Breast epithelium (tissue), 3 donors: ENCODE data around the gene LHX1.

Source experiments
- POLR2A ChIP-seq: fragments of 450-650 bp; IDR thresholded peaks from one replicate; pipeline ENCODE4 v1.6.1; 2016; ENCODE audit warnings: antibody characterized with exemption, mild to moderate bottlenecking, moderate library complexity
- POLR2AphosphoS5 ChIP-seq, 3 donors: sonication (generic); formaldehyde crosslinking; IDR thresholded peaks; one replicate each; pipeline ENCODE4 v1.6.1; 2017; ENCODE audit warnings: antibody characterized with exemption in 3 of 3
- TF ChIP-seq, protein P1 (sequence below), 3 donors: fragments of 450-650 bp; IDR thresholded peaks; one replicate each; pipeline ENCODE4 v1.5.1; 2016 to 2017; ENCODE audit warnings: antibody characterized with exemption in 3 of 3, mild to moderate bottlenecking in 3 of 3, moderate library complexity in 3 of 3

DNA sequence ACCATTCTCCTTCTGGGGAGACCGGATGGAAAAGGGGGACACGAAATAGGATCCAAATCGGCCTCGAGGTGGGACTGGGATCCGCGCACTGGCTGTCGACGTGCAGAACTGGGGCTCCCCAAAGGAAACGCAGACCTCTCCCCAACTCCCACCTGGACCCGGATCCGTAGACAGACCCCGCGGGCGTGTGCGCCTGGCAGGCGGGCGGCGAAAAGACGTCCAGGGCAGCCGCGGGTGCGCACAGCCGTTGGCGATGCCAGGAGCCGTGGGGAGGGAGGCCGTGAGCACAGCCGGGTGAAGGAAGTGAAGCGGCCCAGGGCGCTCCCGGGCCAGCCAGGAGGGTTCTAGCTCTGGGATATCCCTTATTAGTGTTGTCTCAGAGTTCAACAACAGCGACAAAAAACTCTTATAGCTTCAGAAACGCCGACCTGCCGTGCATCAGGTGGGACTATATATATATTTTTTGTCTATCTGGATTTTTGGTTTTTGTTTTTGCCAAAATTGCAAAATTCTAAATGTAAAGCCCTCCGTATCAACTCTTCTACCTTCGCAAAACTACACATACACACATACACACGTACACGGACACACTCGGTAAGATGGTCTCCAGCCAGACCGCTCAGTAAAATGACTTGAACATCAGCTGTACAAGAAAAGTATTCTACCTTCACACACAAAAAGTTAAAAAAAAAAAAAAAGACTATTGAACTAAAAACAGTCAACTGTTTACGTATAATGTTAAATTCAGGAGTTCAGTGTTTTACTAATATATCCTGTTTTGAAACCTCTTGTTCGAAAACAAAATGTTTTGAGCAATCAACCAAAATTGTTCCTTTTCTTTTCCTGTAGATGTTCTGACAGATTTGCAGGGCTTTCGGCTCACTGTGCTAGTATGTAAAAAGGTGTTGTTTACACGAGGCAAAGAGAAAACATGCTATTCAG is 6.2 kb downstream of the LHX1 start:
- TF ChIP-seq, protein P1, sequence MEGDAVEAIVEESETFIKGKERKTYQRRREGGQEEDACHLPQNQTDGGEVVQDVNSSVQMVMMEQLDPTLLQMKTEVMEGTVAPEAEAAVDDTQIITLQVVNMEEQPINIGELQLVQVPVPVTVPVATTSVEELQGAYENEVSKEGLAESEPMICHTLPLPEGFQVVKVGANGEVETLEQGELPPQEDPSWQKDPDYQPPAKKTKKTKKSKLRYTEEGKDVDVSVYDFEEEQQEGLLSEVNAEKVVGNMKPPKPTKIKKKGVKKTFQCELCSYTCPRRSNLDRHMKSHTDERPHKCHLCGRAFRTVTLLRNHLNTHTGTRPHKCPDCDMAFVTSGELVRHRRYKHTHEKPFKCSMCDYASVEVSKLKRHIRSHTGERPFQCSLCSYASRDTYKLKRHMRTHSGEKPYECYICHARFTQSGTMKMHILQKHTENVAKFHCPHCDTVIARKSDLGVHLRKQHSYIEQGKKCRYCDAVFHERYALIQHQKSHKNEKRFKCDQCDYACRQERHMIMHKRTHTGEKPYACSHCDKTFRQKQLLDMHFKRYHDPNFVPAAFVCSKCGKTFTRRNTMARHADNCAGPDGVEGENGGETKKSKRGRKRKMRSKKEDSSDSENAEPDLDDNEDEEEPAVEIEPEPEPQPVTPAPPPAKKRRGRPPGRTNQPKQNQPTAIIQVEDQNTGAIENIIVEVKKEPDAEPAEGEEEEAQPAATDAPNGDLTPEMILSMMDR (IDR thresholded peaks at IDR 0.05), result no peak
- peak in 1 of 3 donors; percentile 33 for TF ChIP-seq POLR2AphosphoS5 (IDR thresholded peaks at IDR 0.05)
- no peak for TF ChIP-seq POLR2A
